ENCODE measurements around the gene PUM2. TPM values are rescaled to one million over a fixed set of nuclear protein-coding genes. Genes with fewer than 3 reads are reported as not detected.
A peak's percentile ranks its signal among the peaks of the same experiment; 100 is the strongest.

Gene PUM2
- total RNA-seq, 5 donors from 2014 or later (not counting 1 experiment from before 2014, with no cell fraction given), result 128 to 154 (median 138) TPM

- Histone ChIP-seq H3K4me1 (ENCODE audit: control insufficient read depth in 1 of 2, extremely low read depth in 1 of 2, insufficient read depth in 2 of 2, low read length in 2 of 2) (peaks cover 44 to 45% of the 10 kb centered on the region in 2 experiments), H3K9me3 (no peaks in the 10 kb centered on the region), H3K36me3 (ENCODE audit: control insufficient read depth in 2 of 2, extremely low read depth in 1 of 2, insufficient read depth in 1 of 2, low read length in 1 of 2) (peaks cover 0 to 5% of the 10 kb centered on the region in 2 donors), H3K27me3 (replicated peaks in 1 of 2; ENCODE audit: control insufficient read depth in 2 of 2, extremely low read depth in 1 of 2, insufficient read depth in 2 of 2, low read length in 1 of 2) (no peaks in the 10 kb centered on the region), H3K4me3 (ENCODE audit: control insufficient read depth in 1 of 2, extremely low read depth in 1 of 2, low read length in 1 of 2) (no peak overlapping the region), H3K27ac (ENCODE audit: low read length) (no peak overlapping the region)
- DNase-seq (no peak), ATAC-seq (replicated peaks in 1 of 4) (no peak)
- H3K9me3 Mint-ChIP-seq, result no peaks in the 10 kb centered on the region
- no CpG with 5 or more reads among the region's 1 CpG for WGBS (ENCODE audit: insufficient coverage)
- ChIA-PET POLR2A (interaction anchor here in 1 of 2 donors (0.6 kb wide), 1 partner anchor 10 kb away, joined by 4 read pairs; no protein-coding TSS in a partner anchor), CTCF (interaction anchor here in 1 of 2 donors (1.0 to 1.3 kb wide), 2 partner anchors 10 to 13 kb away, joined by 3 to 4 read pairs; no protein-coding TSS in a partner anchor)
- H3K27me3 Mint-ChIP-seq, result no peaks in the 10 kb centered on the region
- H3K4me3 Mint-ChIP-seq, result peak overlapping the region in 1 of 3 donors; percentile 55
- H3K27ac Mint-ChIP-seq, result peak overlapping the region in 1 of 2 donors; percentile 41
- H3K4me1 Mint-ChIP-seq, result peaks cover 90 to 92% (median 91%) of the 10 kb centered on the region in 3 donors
- H3K36me3 Mint-ChIP-seq, result peaks cover 8% of the 10 kb centered on the region
Measured at GRCh38 chr2:20339012-20339411, 11.6 kb downstream of the PUM2 start.

GRCh38 chr2:20334605-20335203 lies 15.9 kb downstream of the PUM2 start:
- peak in 1 of 4 experiments; percentile 53 for ATAC-seq (replicated peaks in 1 of 4)
- POLR2A ChIA-PET, result no interaction called here
- H3K4me1 Mint-ChIP-seq, result peaks cover 74 to 90% (median 89%) of the 10 kb centered on the region in 3 donors

GRCh38 chr2:20333738-20334137 lies 16.9 kb downstream of the PUM2 start:
- H3K4me3 ChIP-seq (ENCODE audit: control insufficient read depth in 1 of 2, extremely low read depth in 1 of 2, low read length in 1 of 2), result no peak overlapping the region
- H3K27me3 ChIP-seq (replicated peaks in 1 of 2; ENCODE audit: control insufficient read depth in 2 of 2, extremely low read depth in 1 of 2, insufficient read depth in 2 of 2, low read length in 1 of 2), result no peaks in the 10 kb centered on the region
- H3K9me3 ChIP-seq, result peaks cover 2% of the 10 kb centered on the region
- H3K4me1 ChIP-seq (ENCODE audit: control insufficient read depth in 1 of 2, extremely low read depth in 1 of 2, insufficient read depth in 2 of 2, low read length in 2 of 2), result peaks cover 20 to 26% of the 10 kb centered on the region in 2 experiments
- Mint-ChIP-seq H3K4me3 (no peak overlapping the region), H3K9me3 (peaks cover 8 to 18% (median 9%) of the 10 kb centered on the region in 3 donors), H3K27me3 (no peaks in the 10 kb centered on the region), H3K4me1 (peaks cover 74 to 90% (median 90%) of the 10 kb centered on the region in 3 donors), H3K27ac (peak overlapping the region; percentile 52 to 71), H3K36me3 (peaks cover 40% of the 10 kb centered on the region)
- H3K27ac ChIP-seq (ENCODE audit: low read length), result no peak overlapping the region
- ATAC-seq (replicated peaks in 1 of 4), result peak in 1 of 4 experiments; percentile 49
- DNase-seq, result peak in 1 of 35 experiments; percentile 17
- H3K36me3 ChIP-seq (ENCODE audit: control insufficient read depth in 2 of 2, extremely low read depth in 1 of 2, insufficient read depth in 1 of 2, low read length in 1 of 2), result peaks cover 0 to 10% of the 10 kb centered on the region in 2 donors
- WGBS (ENCODE audit: insufficient coverage), result 42% methylated on average over 2 of the region's 4 CpGs
- CTCF ChIA-PET, result no interaction called here
- POLR2A ChIA-PET, result no interaction called here

More at GRCh38 chr2:20334605-20335203, 15.9 kb downstream of the PUM2 start:
- H3K9me3 Mint-ChIP-seq, result peaks cover 8 to 16% (median 9%) of the 10 kb centered on the region in 3 donors
- H3K36me3 Mint-ChIP-seq, result peaks cover 34% of the 10 kb centered on the region
- no peaks in the 10 kb centered on the region for H3K27me3 ChIP-seq (replicated peaks in 1 of 2; ENCODE audit: control insufficient read depth in 2 of 2, extremely low read depth in 1 of 2, insufficient read depth in 2 of 2, low read length in 1 of 2)
- no peak overlapping the region for H3K4me3 ChIP-seq (ENCODE audit: control insufficient read depth in 1 of 2, extremely low read depth in 1 of 2, low read length in 1 of 2)
- CTCF ChIA-PET, result interaction anchor here (0.9 to 1.7 kb wide), 2 partner anchors 9 kb away, joined by 5 to 8 read pairs; no protein-coding TSS in a partner anchor
- H3K4me1 ChIP-seq (ENCODE audit: control insufficient read depth in 1 of 2, extremely low read depth in 1 of 2, insufficient read depth in 2 of 2, low read length in 2 of 2), result peaks cover 27 to 30% of the 10 kb centered on the region in 2 experiments
- H3K9me3 ChIP-seq, result peaks cover 2% of the 10 kb centered on the region
- DNase-seq, result no peak
- WGBS (ENCODE audit: insufficient coverage), result 80% methylated on average over 1 of the region's 5 CpGs
- peaks cover 0 to 10% of the 10 kb centered on the region in 2 donors for H3K36me3 ChIP-seq (ENCODE audit: control insufficient read depth in 2 of 2, extremely low read depth in 1 of 2, insufficient read depth in 1 of 2, low read length in 1 of 2)
- H3K27ac ChIP-seq (ENCODE audit: low read length), result no peak overlapping the region
- H3K27me3 Mint-ChIP-seq, result no peaks in the 10 kb centered on the region
- H3K27ac Mint-ChIP-seq, result peak overlapping the region; percentile 26 to 49
- peak overlapping the region; percentile 21 to 62 (median 29) for H3K4me3 Mint-ChIP-seq

- Histone ChIP-seq H3K27me3 (replicated peaks in 1 of 2; ENCODE audit: control insufficient read depth in 2 of 2, extremely low read depth in 1 of 2, insufficient read depth in 2 of 2, low read length in 1 of 2) (no peaks in the 10 kb centered on the region), H3K36me3 (ENCODE audit: control insufficient read depth in 2 of 2, extremely low read depth in 1 of 2, insufficient read depth in 1 of 2, low read length in 1 of 2) (peaks cover 7 to 18% of the 10 kb centered on the region in 2 donors), H3K4me1 (ENCODE audit: control insufficient read depth in 1 of 2, extremely low read depth in 1 of 2, insufficient read depth in 2 of 2, low read length in 2 of 2) (peaks cover 5 to 22% of the 10 kb centered on the region in 2 experiments), H3K27ac (ENCODE audit: low read length) (no peak overlapping the region), H3K9me3 (peaks cover 2% of the 10 kb centered on the region), H3K4me3 (ENCODE audit: control insufficient read depth in 1 of 2, extremely low read depth in 1 of 2, low read length in 1 of 2) (no peak overlapping the region)
- WGBS (ENCODE audit: insufficient coverage), result 83% methylated on average over 1 of the region's 3 CpGs
- Mint-ChIP-seq H3K9me3 (peaks cover 8 to 18% (median 9%) of the 10 kb centered on the region in 3 donors), H3K4me1 (peaks cover 69 to 88% (median 85%) of the 10 kb centered on the region in 3 donors), H3K36me3 (peaks cover 52% of the 10 kb centered on the region), H3K27ac (no peak overlapping the region), H3K27me3 (no peaks in the 10 kb centered on the region), H3K4me3 (no peak overlapping the region)
- ATAC-seq (replicated peaks in 1 of 4) (no peak), DNase-seq (no peak)
- ChIA-PET POLR2A (interaction anchor here in 1 of 2 donors (0.6 kb wide), 1 partner anchor 10 kb away, joined by 3 read pairs; no protein-coding TSS in a partner anchor), CTCF (interaction anchor here in 1 of 2 donors (0.5 to 0.6 kb wide), 2 partner anchors 233 to 366 kb away, joined by 4 to 5 read pairs; no protein-coding TSS in a partner anchor)
Measured at GRCh38 chr2:20330192-20330591, 20.5 kb downstream of the PUM2 start.

GRCh38 chr2:20327370-20327769 lies 23.3 kb downstream of the PUM2 start:
- Mint-ChIP-seq H3K36me3 (peaks cover 62% of the 10 kb centered on the region), H3K4me1 (peaks cover 81 to 86% (median 85%) of the 10 kb centered on the region in 3 donors), H3K27me3 (no peaks in the 10 kb centered on the region), H3K9me3 (peaks cover 8 to 18% (median 9%) of the 10 kb centered on the region in 3 donors), H3K27ac (peak overlapping the region in 1 of 2 donors; percentile 19), H3K4me3 (no peak overlapping the region)
- Histone ChIP-seq H3K4me3 (ENCODE audit: control insufficient read depth in 1 of 2, extremely low read depth in 1 of 2, low read length in 1 of 2) (no peak overlapping the region), H3K9me3 (peaks cover 2% of the 10 kb centered on the region), H3K36me3 (ENCODE audit: control insufficient read depth in 2 of 2, extremely low read depth in 1 of 2, insufficient read depth in 1 of 2, low read length in 1 of 2) (peaks cover 7 to 36% of the 10 kb centered on the region in 2 donors), H3K27me3 (replicated peaks in 1 of 2; ENCODE audit: control insufficient read depth in 2 of 2, extremely low read depth in 1 of 2, insufficient read depth in 2 of 2, low read length in 1 of 2) (no peaks in the 10 kb centered on the region), H3K27ac (ENCODE audit: low read length) (no peak overlapping the region), H3K4me1 (ENCODE audit: control insufficient read depth in 1 of 2, extremely low read depth in 1 of 2, insufficient read depth in 2 of 2, low read length in 2 of 2) (peaks cover 5 to 15% of the 10 kb centered on the region in 2 experiments)
- ATAC-seq (replicated peaks in 1 of 4) (no peak), DNase-seq (no peak)
- ChIA-PET POLR2A (interaction anchor here in 1 of 2 donors (2.1 kb wide), 1 partner anchor 22 kb away, joined by 7 read pairs; no protein-coding TSS in a partner anchor), CTCF (interaction anchor here (0.6 to 2.5 kb wide), 15 partner anchors 9 to 316 kb away, joined by 3 to 12 read pairs (median 5); no protein-coding TSS in a partner anchor)
- 100% methylated on average over 1 of the region's 1 CpG for WGBS (ENCODE audit: insufficient coverage)

GRCh38 chr2:20326163-20326780 lies 24.4 kb downstream of the PUM2 start:
- DNase-seq (peak in 31 of 35 experiments; percentile 13 to 70 (median 43)), ATAC-seq (replicated peaks in 1 of 4) (peak; percentile 69 to 88 (median 84))
- H3K4me1 ChIP-seq (ENCODE audit: control insufficient read depth in 1 of 2, extremely low read depth in 1 of 2, insufficient read depth in 2 of 2, low read length in 2 of 2), result peaks cover 5 to 16% of the 10 kb centered on the region in 2 experiments
- no peak overlapping the region for H3K27ac ChIP-seq (ENCODE audit: low read length)
- no peaks in the 10 kb centered on the region for H3K27me3 ChIP-seq (replicated peaks in 1 of 2; ENCODE audit: control insufficient read depth in 2 of 2, extremely low read depth in 1 of 2, insufficient read depth in 2 of 2, low read length in 1 of 2)
- no peak overlapping the region for H3K4me3 ChIP-seq (ENCODE audit: control insufficient read depth in 1 of 2, extremely low read depth in 1 of 2, low read length in 1 of 2)
- ChIA-PET POLR2A (interaction anchor here (0.6 to 2.1 kb wide), 6 partner anchors 17 to 330 kb away, joined by 3 to 8 read pairs (median 4); no protein-coding TSS in a partner anchor), CTCF (interaction anchor here (0.7 to 2.5 kb wide), 26 partner anchors 8 to 325 kb away, joined by 3 to 12 read pairs (median 4); partner anchors contain the start of genes HS1BP3 (in 1 of the 2) and RHOB (in 1 of the 2))
- no CpG with 5 or more reads among the region's 4 CpGs for WGBS (ENCODE audit: insufficient coverage)
- H3K36me3 ChIP-seq (ENCODE audit: control insufficient read depth in 2 of 2, extremely low read depth in 1 of 2, insufficient read depth in 1 of 2, low read length in 1 of 2), result peaks cover 7 to 39% of the 10 kb centered on the region in 2 donors
- no peaks in the 10 kb centered on the region for H3K27me3 Mint-ChIP-seq
- peak overlapping the region in 1 of 3 donors; percentile 2 for H3K4me3 Mint-ChIP-seq
- peak overlapping the region in 1 of 2 donors; percentile 16 for H3K27ac Mint-ChIP-seq
- peaks cover 7 to 11% (median 7%) of the 10 kb centered on the region in 3 donors for H3K9me3 Mint-ChIP-seq
- H3K36me3 Mint-ChIP-seq, result peaks cover 59% of the 10 kb centered on the region
- H3K9me3 ChIP-seq, result peaks cover 2% of the 10 kb centered on the region
- peaks cover 85 to 92% (median 86%) of the 10 kb centered on the region in 3 donors for H3K4me1 Mint-ChIP-seq
